ENCODE data around the gene FCRLB. TPM values are rescaled to one million over a fixed set of nuclear protein-coding genes. Genes with fewer than 3 reads are reported as not detected.

Gene FCRLB
- total and polyA plus RNA-seq, 9 of the 15 experiments (the other 6 are each of a cell fraction or from before 2014, with no cell fraction given) = 0.20 to 4.6 (median 1.3) TPM

- TF ChIP-seq ZNF449 (CRISPR knock-in tag; IDR thresholded peaks at IDR 0.05) (no peak), ZNF589 (CRISPR knock-in tag; IDR thresholded peaks at IDR 0.05; ENCODE audit: low read depth) (0 out of 2 replicates have a peak, but pooled peaks have one; percentile 58), BRCA1 (IDR thresholded peaks at IDR 0.05) (no peak), BRCA1 (CRISPR knock-in tag; IDR thresholded peaks at IDR 0.05) (no peak), SNAPC5 (CRISPR knock-in tag; IDR thresholded peaks at IDR 0.05) (no peak), E2F5 (CRISPR knock-in tag; IDR thresholded peaks at IDR 0.05) (no peak), RFX5 (IDR thresholded peaks at IDR 0.05; ENCODE audit: low read depth, low read length) (no peak), LEF1 (IDR thresholded peaks at IDR 0.05) (peak; percentile 40; the same call in 1 of the 2 replicates), CHD4 (IDR thresholded peaks at IDR 0.05; ENCODE audit: insufficient read depth, insufficient replicate concordance, low read depth, low read length, poor library complexity, severe bottlenecking) (no peak), FOXM1 (IDR thresholded peaks at IDR 0.05; ENCODE audit: low read depth) (no peak), FOXM1 (CRISPR knock-in tag; IDR thresholded peaks at IDR 0.05; ENCODE audit: low read depth) (no peak), ZNF561 (CRISPR knock-in tag; conservative IDR thresholded peaks at IDR 0.05) (no peak), KDM1A (IDR thresholded peaks at IDR 0.05) (no peak; a peak in 1 of 4 replicates), ZNF584 (CRISPR knock-in tag; IDR thresholded peaks at IDR 0.05; ENCODE audit: low read depth) (0 out of 2 replicates have a peak, but pooled peaks have one; percentile 38), VEZF1 (CRISPR knock-in tag; IDR thresholded peaks at IDR 0.05) (peak; percentile 24; the same call in 1 of the 2 replicates), EHMT2 (IDR thresholded peaks at IDR 0.05) (no peak), ATF3 (IDR thresholded peaks at IDR 0.05) (peak; percentile 85), ATF3 (CRISPR knock-in tag; conservative IDR thresholded peaks at IDR 0.05) (no peak), CREB5 (CRISPR knock-in tag; IDR thresholded peaks at IDR 0.05) (no peak), POLR2AphosphoS5 (IDR thresholded peaks at IDR 0.05; ENCODE audit: control insufficient read depth, insufficient read depth, low read depth, low read length) (no peak), PREB (CRISPR knock-in tag; IDR thresholded peaks at IDR 0.05) (no peak)
Observed at GRCh38 chr1:161730050-161730564, 8.8 kb downstream of the FCRLB start (continued).

Measured in K562 (cell line).